ENCODE results near the gene PRPH2.

- TF ChIP-seq CTCF (IDR thresholded peaks at IDR 0.05) (no peak), EZH2 (IDR thresholded peaks at IDR 0.05; ENCODE audit: borderline replicate concordance, insufficient read depth, low read depth, low read length, poor library complexity, severe bottlenecking) (no peak)
These were observed 2.4 kb upstream of the PRPH2 start for GRCh38 chr6:42724825-42725224.

Data from B cell (primary cell).